Endometrium (tissue), 2 donors: ENCODE data around the gene HTR2B.
"Not testable (repeated sequence)": the region's sequence is repeated elsewhere in the genome, so short reads cannot be mapped to it uniquely, and the experiment has no call there.

ENCODE experiments used
- FAIRE-seq: peaks from 2 replicates; lab custom pipeline; 2012; peaks lifted over from hg19 to GRCh38; lab: Jason Lieb, UNC
- donor health status: control.
- donor health status: control.

Gene HTR2B

GRCh38 chr2:231124838-231125568 is at the start of gene HTR2B:
HTR2B (minus strand) TSS chr2:231125042; CDS start chr2:231123764, 1,278 bp downstream.
- FAIRE-seq, result peak; percentile 85

- no peak for FAIRE-seq
Observed at GRCh38 chr2:231174211-231174651, 49.4 kb upstream of the HTR2B start.

GRCh38 chr2:231172025-231172424 is 47.2 kb upstream of the HTR2B start:
- no peak for FAIRE-seq

GRCh38 chr2:231170055-231170454 is 45.2 kb upstream of the HTR2B start:
- no peak for FAIRE-seq

GRCh38 chr2:231169488-231169887 is 44.6 kb upstream of the HTR2B start:
- FAIRE-seq, result no peak

- FAIRE-seq, result no peak
Observed at GRCh38 chr2:231168460-231169139, 43.8 kb upstream of the HTR2B start.

- no peak for FAIRE-seq
Observed at GRCh38 chr2:231167745-231168459, 43.1 kb upstream of the HTR2B start.

GRCh38 chr2:231163414-231164095 is 38.7 kb upstream of the HTR2B start:
- FAIRE-seq, result no peak

GRCh38 chr2:231163011-231163410 is 38.2 kb upstream of the HTR2B start:
- FAIRE-seq, result no peak

GRCh38 chr2:231161877-231162329 is 37.1 kb upstream of the HTR2B start:
- peak; percentile 99 for FAIRE-seq

GRCh38 chr2:231161252-231161839 is 36.5 kb upstream of the HTR2B start:
- FAIRE-seq, result no peak

GRCh38 chr2:231160701-231161100 is 35.9 kb upstream of the HTR2B start:
- no peak for FAIRE-seq

GRCh38 chr2:231159306-231159705 is 34.5 kb upstream of the HTR2B start:
- peak; percentile 99 for FAIRE-seq

- no peak for FAIRE-seq
Observed at GRCh38 chr2:231152800-231153557, 28.1 kb upstream of the HTR2B start.

- FAIRE-seq, result no peak
Observed at GRCh38 chr2:231146665-231147064, 21.8 kb upstream of the HTR2B start.

- FAIRE-seq, result no peak
Observed at GRCh38 chr2:231144896-231145295, 20.1 kb upstream of the HTR2B start.

GRCh38 chr2:231140808-231141207 is 16.0 kb upstream of the HTR2B start:
- FAIRE-seq, result not testable (repeated sequence)

GRCh38 chr2:231139796-231140195 is 15.0 kb upstream of the HTR2B start:
- no peak for FAIRE-seq

- no peak for FAIRE-seq
Observed at GRCh38 chr2:231138699-231139098, 13.9 kb upstream of the HTR2B start.

GRCh38 chr2:231134910-231135655 is 10.2 kb upstream of the HTR2B start:
- no peak for FAIRE-seq
